NCI-H2196 treated with DMSO at 0.1 percent for 48 hours (cell line): ENCODE results near the gene SYNDIG1.

Experiments used
- DNase-seq: peaks from one replicate; lab custom pipeline; 2025; ENCODE audit not compliant: unreplicated experiment; lab: John Stamatoyannopoulos, UW

SYNDIG1 gene

GRCh38 chr20:24582373-24583168 lies 113.1 kb downstream of the SYNDIG1 start:
- DNase-seq, result no peak

GRCh38 chr20:24583169-24583792 lies 113.9 kb downstream of the SYNDIG1 start:
- no peak for DNase-seq

DNA sequence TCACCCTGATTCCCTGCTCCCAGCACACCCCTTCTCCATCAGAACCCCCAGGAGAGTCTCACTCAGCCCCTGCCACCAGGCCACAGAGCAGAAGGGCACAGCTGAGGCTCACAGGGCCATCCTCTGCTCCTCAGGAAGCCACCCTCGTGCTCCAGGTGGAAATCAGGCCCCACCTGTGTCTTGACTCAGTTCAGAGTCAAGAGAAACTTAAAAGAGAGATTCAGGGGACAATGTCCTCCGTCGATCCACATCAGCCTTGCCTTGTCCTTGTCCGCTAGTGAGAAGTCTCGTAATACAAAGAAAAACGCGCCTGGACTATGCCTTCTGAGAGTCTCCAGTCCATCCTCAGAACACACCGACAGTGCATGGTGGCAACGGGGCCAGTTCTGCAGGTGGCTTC lies 114.6 kb downstream of the SYNDIG1 start:
- no peak for DNase-seq

DNA sequence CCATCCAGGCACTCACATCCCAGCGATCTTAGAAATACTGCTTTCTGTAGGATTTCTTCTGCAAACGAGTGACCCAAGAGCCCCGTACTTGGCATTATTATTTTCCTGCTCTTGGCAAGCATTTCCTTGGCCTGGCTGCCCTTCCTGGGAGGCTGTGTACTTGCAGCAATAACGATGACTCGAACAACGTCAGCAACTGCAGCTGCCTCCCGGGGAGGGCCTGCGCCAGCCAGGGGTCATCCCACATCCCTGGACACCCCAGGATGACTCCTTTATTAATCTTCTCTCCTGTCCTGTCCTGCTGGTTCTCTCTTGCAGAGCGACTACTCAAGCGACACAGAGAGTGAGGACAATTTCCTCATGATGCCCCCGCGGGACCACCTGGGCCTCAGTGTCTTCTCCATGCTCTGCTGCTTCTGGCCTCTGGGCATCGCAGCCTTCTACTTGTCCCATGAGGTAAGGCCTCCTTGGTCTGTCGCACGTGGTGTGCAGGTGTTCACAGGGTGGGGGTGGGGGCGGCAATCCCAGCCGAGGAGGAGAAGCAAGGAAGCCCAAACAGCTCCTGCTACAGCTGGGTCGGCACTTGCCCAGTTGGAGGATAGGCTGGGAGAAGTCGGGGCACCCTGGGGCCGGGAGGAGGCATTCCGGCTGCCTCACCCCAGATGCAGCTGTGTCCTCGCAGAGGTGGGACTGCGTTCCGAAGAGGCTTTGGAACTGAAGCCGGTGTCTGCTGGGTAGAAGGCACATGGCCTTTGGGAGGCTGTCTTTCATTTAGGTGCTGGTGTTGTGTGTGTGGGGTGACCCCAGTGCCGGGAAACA lies 115.3 kb downstream of the SYNDIG1 start:
- no peak for DNase-seq

DNA sequence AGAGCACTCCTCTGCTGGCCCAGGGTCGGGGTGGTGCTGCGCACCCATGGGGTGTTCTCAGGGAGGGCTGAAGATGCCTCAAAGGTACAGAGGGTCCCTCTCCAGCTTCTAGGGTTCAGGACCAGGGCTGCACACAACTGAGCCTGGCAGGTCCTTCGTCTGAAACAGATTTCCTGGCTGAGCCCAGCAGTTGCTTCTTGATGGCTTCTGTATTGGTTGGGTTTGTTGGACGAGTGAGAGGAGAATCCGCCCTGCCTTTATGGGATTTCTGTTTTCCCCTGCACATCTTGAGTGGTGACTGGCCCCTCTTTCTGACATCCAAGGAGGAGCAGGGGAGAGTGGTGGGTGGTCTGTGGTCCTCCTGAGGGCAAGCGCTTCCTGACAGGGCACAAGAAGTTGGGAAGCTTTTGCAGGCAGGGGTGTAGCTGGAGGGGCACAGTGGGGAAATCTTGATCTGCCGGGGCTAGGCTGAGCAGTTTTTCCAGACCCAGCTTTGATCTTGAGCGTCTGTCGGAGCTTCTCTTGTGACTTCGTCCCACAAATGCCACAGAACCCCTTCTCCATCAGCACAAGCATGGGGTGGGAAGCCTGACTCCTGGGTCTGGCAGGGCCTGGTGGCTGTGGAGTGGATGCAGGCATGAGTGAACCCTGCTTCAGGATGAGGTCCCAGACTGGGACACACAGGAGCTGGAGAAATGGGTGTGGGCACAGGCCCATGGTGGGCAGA lies 116.5 kb downstream of the SYNDIG1 start:
- DNase-seq, result no peak

GRCh38 chr20:24586523-24586840 lies 117.1 kb downstream of the SYNDIG1 start:
- no peak for DNase-seq

DNA sequence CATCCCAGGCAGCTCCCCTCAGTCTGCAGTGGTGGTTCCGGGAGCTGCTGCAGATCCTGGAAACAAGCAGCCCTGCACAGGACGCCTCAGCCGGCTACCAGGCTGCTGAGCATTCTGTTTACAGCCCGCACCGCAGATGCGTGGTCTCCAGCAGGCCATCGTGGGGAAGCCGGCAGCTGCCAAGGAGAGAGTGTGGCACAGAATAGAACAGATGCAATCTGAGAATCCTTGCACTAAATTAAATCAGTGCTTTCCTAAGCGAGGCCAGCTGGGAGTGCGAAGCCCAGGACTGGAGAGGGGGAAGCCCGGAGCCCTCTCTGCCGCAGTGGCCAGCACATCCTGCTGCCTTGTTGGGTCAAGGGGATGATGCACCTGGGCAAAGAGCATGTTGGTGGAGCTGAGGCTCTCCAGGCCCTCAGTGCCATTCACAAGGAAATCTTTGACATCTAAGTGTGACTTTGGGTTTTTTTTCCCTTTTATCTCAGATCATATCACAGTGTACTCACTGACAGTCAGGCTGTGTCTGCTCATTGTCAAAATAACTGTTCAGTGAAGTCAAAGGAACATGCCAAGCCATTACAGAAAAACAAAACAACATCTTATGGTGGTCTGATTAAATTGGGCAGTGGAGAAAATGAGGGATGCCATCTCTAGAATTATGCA lies 118.1 kb downstream of the SYNDIG1 start:
- no peak for DNase-seq

- no peak for DNase-seq
These were observed 118.7 kb downstream of the SYNDIG1 start for GRCh38 chr20:24588047-24588635.

GRCh38 chr20:24588725-24589340 lies 119.4 kb downstream of the SYNDIG1 start:
- no peak for DNase-seq

GRCh38 chr20:24589381-24589780 lies 120.0 kb downstream of the SYNDIG1 start:
- no peak for DNase-seq

- DNase-seq, result no peak
These were observed 120.4 kb downstream of the SYNDIG1 start for GRCh38 chr20:24589815-24590177.

- no peak for DNase-seq
These were observed 121.0 kb downstream of the SYNDIG1 start for GRCh38 chr20:24590178-24590982.

DNA sequence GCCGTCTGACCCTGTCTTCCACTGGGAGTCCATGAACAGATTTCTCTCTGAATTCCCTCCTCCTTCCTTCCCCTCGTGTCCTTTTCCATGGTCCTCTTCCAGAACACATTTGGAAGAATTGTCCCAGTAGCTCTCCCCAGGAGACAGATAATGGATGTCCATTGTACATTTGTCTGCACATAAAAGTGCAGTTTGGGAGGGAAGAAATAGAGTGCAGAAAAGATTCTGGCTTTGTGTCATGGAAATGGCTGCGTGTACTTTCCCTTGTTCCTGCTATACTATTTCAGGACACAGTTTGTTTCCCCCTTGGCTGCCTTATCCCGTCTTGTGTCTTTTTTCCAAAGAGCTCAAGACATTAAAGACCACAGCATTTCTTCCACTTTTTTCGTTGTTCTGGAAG lies 127.6 kb downstream of the SYNDIG1 start:
- DNase-seq, result no peak

GRCh38 chr20:24598346-24598745 lies 128.9 kb downstream of the SYNDIG1 start:
- DNase-seq, result no peak

GRCh38 chr20:24598996-24599395 lies 129.6 kb downstream of the SYNDIG1 start:
- DNase-seq, result no peak

DNA sequence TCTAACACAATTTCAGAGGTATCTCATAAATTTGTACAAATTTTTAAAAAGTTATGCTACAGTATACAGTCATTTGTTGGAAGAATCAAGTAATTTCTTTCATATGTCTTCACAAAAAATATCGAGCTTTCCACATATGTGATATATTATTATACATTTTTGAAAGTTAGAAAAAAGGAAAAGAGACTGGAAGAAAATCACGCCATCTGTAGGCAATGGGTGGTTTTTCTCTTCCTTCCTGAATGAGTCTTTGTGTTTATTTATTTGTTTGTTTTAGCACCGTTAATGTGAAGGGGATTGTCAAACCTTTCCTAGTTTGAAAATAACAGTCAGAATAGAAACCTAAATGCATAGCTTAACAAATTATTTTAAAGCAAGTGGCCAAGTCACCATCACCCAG lies 130.6 kb downstream of the SYNDIG1 start:
- no peak for DNase-seq

GRCh38 chr20:24603454-24603853 lies 134.0 kb downstream of the SYNDIG1 start:
- DNase-seq, result no peak

- DNase-seq, result no peak
These were observed 135.7 kb downstream of the SYNDIG1 start for GRCh38 chr20:24604966-24605665.
